Body of pancreas (tissue), 4 donors: ENCODE data around the gene NOP16.
"Not testable (repeated sequence)": the region's sequence is repeated elsewhere in the genome, so short reads cannot be mapped to it uniquely, and the experiment has no call there.

ENCODE experiments used
- CTCF ChIP-seq, 7 experiments: fragments of 450-650 bp in 4 of 7; fragments of 200-600 bp in 3 of 7; sonication (generic) in 3 of 7; IDR thresholded peaks; one replicate each; pipeline ENCODE4 v1.5.1; 2016 to 2019; ENCODE audit warnings: antibody characterized with exemption in 7 of 7
- POLR2A ChIP-seq, 3 donors: fragments of 450-650 bp; IDR thresholded peaks; one replicate each; pipeline ENCODE4 v1.6.1; 2016; ENCODE audit warnings: antibody characterized with exemption in 3 of 3, mild to moderate bottlenecking in 2 of 3

GRCh38 chr5:176408252-176408573 is 19.8 kb upstream of the NOP16 start:
- not testable (repeated sequence) for TF ChIP-seq POLR2A, CTCF (IDR thresholded peaks at IDR 0.05)
